ENCODE data around the gene TRPM3.

DNA sequence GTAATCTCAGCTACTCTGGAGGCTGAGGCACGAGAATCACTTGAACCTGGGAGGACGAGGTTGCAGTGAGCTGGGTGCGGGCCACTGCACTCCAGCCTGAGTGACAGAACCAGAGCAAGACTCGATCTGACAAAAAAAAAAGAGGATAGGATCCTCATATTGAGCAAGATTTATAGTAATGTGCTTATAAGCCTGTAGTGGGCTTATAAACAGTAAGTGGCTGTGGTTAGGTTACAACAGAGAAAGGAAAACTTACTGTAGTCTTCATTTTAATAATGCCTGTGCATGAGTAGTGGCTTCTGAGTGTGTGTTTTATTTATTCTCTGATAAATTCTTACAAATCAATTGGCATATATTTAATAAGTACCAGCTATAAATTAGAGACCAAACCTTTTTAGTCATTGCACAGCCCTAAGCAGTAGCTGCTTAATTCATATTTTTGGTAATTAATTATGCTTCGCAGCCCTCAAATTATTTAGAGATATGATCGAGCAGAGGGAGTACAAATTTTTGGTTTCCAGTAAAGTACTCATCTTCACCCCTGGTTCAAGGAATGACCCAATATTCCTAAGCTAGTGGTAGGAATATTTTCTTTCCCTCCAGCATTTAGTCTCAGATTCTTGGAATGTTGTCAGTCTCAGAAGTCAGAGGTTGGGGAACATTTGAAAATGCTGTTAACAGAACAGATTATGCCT, 633.2 kb downstream of the TRPM3 start:
- TF ChIP-seq POLR2AphosphoS5 (IDR thresholded peaks at IDR 0.05; ENCODE audit: borderline replicate concordance, low read depth, low read length) (no peak), EZH2 (IDR thresholded peaks at IDR 0.05) (no peak), FOXP2 (optimal IDR thresholded peaks at IDR 0.05; ENCODE audit: control extremely low read depth, extremely low read length, insufficient read depth) (no peak)
